Large intestine (tissue), 3 donors: ENCODE measurements around the gene MRGPRF. TPM values are rescaled to one million over a fixed set of nuclear protein-coding genes. Genes with fewer than 3 reads are reported as not detected.
A peak's percentile ranks its signal among the peaks of the same experiment; 100 is the strongest.

ENCODE experiments used
- DNase-seq, 2 donors: peaks; one replicate each; pipeline versions ENCODE4 v3.0.0 to v3.0.0-alpha.2; 2013
- H3K27ac ChIP-seq: one replicate; pipeline ENCODE4 v1.5.1; 2013; ENCODE audit warnings: low read length
- H3K27me3 ChIP-seq: 2 replicates; pipeline ENCODE4 v1.6.1; 2013; ENCODE audit warnings: low read length; ENCODE audit not compliant: control insufficient read depth, insufficient read depth
- H3K36me3 ChIP-seq: 2 replicates; pipeline ENCODE4 v1.6.1; 2013; ENCODE audit warnings: low read length; ENCODE audit not compliant: control insufficient read depth, insufficient read depth
- H3K4me1 ChIP-seq: one replicate; pipeline ENCODE4 v1.6.1; 2013; ENCODE audit warnings: low read length; ENCODE audit not compliant: control insufficient read depth, insufficient read depth
- H3K4me3 ChIP-seq: one replicate; pipeline ENCODE4 v1.5.1; 2013; ENCODE audit warnings: low read length
- H3K9me3 ChIP-seq: one replicate; pipeline ENCODE4 v1.6.1; 2013; ENCODE audit warnings: mild to moderate bottlenecking, low read depth, low read length, moderate library complexity; ENCODE audit not compliant: control insufficient read depth
- WGBS: methylation state at CpG from one replicate; pipeline ENCODE4 v1.1.5; 2013; ENCODE audit warnings: low lambda C conversion rate; ENCODE audit not compliant: insufficient coverage; 5-methylcytosine and 5-hydroxymethylcytosine counted together
- polyA plus RNA-seq: library from polyadenylated mRNA; unstranded; fragments of 120-200 nt; gene quantifications from one replicate; pipeline ENCODE4 v1.2.1, GENCODE V29; 2013

The MRGPRF gene
- polyA plus RNA-seq, 1 donor = 17.6 TPM

DNA sequence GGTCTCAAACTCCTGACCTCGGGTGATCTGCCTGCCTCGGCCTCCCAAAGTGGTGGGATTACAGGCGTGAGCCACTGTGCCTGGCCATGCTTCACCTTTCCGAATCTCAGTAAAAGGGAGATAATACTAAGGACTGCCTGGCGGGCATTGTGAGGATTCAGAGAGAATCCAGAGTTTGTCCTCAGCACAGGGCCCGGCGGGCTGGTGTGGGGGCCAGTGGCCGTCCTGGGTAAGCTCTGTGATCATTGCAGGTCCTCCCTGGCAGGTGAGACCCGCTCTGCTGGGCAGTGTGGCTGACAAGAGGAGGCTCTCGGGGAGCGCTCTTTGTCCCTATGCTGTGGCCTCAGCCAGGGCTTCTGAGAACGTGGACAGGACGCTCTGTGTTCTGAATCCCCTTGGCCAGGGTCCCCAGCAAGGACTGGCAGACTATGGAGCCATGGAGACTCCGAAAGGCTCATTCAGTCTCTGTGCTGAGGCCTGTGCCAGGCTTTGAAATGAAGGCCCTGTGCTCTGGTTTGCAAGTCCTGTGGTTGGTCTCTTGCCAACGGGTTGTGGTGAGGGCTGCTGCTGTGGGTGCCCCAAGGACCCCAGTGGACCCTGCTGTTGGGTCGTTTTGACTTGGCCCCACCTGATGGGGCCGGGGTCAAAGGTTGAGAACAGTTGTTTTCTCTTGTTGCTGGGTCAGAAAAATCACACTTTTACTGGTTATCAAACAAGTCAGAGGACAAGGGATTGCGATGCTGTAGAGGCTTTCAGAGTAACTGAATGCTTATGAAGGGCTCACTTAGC, 37.7 kb upstream of the MRGPRF start:
- 75% methylated on average over 2 of the region's 18 CpGs for WGBS
- H3K9me3 ChIP-seq = no peaks in the 10 kb centered on the region
- no peak overlapping the region for H3K4me3 ChIP-seq
- peak overlapping the region; percentile 57 for H3K27ac ChIP-seq
- H3K27me3 ChIP-seq = no peaks in the 10 kb centered on the region
- peaks cover 16% of the 10 kb centered on the region for H3K36me3 ChIP-seq
- peak in 1 of 2 donors; percentile 56 for DNase-seq
- peaks cover 48% of the 10 kb centered on the region for H3K4me1 ChIP-seq

DNA sequence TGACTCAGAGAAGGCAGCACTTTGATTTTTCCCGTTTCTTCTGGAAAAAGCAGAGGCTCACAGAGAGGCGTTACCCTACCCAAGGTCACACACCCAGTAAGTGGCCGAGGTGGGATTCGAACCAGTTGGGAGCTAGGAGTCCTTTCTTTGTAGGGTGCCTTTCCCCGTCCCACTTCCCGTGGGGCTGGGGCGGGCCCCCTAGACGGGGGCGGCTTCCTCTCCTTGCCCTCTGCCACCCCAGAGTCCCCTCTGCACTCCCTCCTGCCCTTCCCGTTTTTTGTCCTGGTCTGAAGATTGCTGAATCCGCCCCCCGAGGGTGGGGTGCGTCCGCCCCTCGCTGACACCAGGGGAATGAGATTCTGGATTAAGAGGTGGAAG, 36.4 kb upstream of the MRGPRF start:
- peak in 1 of 2 donors; percentile 35 for DNase-seq
- Histone ChIP-seq H3K9me3 (no peaks in the 10 kb centered on the region), H3K4me1 (peaks cover 37% of the 10 kb centered on the region), H3K36me3 (peaks cover 10% of the 10 kb centered on the region), H3K27me3 (no peaks in the 10 kb centered on the region), H3K27ac (peak overlapping the region; percentile 29), H3K4me3 (peak overlapping the region; percentile 81)
- WGBS = no CpG with 5 or more reads among the region's 15 CpGs

DNA sequence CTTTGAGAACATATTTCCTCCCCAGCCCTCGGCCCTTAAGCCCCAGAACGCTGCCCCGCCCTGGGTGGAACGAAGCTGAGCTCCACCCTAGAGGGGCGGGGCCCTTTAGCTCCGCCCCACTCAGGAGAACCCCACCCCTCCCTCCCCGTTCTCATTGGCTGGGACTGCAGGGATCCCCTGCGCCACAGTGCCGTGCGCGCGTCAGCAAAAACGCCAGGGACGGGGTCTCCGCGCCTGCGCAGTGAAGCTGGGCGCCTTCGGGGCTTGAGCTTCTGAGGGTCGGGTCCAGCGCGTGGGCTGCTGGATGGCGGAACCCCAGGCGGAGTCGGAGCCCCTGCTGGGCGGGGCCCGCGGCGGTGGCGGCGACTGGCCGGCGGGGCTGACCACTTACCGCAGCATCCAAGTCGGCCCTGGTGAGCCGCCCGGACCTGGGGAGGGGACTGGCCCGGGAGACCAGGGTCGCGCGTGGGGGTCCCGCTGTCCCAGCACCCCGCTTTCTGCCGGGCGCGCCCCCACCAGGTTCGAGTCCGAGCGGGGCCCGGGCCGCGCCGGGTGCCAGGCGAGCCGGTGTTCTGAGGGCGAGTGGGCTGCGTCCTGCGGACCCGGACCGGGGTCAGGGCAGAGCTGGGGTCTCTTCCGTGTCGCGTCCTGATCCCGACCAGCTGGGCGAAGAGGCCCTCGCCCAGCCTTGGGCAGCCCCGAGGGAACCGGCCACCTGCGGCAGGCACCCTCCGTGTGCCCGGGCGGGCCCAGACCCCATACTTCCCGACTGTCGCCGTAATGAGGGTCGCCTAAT, 35.8 kb upstream of the MRGPRF start, which contains the start of gene TPCN2:
TSS of gene TPCN2 (plus strand) at position 239 of the 796 bp plus-strand sequence. CDS start at position 305, 66 bp downstream.
- H3K9me3 ChIP-seq = no peaks in the 10 kb centered on the region
- H3K27ac ChIP-seq = peak within 1 kb of the TSS; percentile 41
- WGBS = no CpG with 5 or more reads among the region's 76 CpGs
- peaks cover 32% of the 10 kb centered on the region for H3K4me1 ChIP-seq
- peak; percentile 97 to 98 for DNase-seq
- no peaks in the 10 kb centered on the region for H3K27me3 ChIP-seq
- peak within 1 kb of the TSS; percentile 81 for H3K4me3 ChIP-seq
- H3K36me3 ChIP-seq = peaks cover 4% of the 10 kb centered on the region

DNA sequence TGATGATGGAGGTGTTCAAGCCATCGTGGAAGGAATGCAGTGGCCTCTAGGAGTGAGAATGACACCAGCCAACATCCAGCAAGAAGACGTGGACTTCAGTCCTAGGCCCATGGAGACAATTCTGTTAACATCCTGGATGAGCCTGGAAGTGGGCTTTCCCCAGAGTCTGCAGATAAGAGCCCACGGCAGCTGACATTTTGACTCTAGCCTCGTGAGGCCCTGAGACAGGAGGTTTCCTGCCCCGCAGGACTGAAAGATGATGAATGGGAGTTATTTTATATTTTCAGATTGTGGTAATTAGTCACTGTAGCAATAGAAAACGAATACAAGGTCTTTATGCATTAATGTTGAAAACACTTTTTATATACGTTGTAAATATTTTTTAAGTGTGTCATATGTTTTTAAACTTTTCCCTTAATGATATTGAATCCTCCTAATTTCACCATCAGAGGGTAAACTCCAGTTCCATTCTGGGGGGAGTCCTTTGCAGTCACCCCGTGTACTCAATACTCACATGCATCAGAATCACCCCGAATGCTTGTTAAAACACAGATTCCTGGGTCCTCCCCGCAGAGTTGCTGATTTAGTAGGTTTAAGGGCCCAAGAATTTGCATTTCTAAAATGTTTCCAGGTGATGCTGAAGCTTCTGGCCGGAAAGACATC, 35.1 kb upstream of the MRGPRF start:
- WGBS = 76% methylated on average over 2 of the region's 11 CpGs
- DNase-seq = peak in 1 of 2 donors; percentile 53
- Histone ChIP-seq H3K27me3 (no peaks in the 10 kb centered on the region), H3K4me1 (peaks cover 32% of the 10 kb centered on the region), H3K4me3 (peak overlapping the region; percentile 81), H3K36me3 (no peaks in the 10 kb centered on the region), H3K27ac (peak overlapping the region; percentile 41), H3K9me3 (no peaks in the 10 kb centered on the region)

DNA sequence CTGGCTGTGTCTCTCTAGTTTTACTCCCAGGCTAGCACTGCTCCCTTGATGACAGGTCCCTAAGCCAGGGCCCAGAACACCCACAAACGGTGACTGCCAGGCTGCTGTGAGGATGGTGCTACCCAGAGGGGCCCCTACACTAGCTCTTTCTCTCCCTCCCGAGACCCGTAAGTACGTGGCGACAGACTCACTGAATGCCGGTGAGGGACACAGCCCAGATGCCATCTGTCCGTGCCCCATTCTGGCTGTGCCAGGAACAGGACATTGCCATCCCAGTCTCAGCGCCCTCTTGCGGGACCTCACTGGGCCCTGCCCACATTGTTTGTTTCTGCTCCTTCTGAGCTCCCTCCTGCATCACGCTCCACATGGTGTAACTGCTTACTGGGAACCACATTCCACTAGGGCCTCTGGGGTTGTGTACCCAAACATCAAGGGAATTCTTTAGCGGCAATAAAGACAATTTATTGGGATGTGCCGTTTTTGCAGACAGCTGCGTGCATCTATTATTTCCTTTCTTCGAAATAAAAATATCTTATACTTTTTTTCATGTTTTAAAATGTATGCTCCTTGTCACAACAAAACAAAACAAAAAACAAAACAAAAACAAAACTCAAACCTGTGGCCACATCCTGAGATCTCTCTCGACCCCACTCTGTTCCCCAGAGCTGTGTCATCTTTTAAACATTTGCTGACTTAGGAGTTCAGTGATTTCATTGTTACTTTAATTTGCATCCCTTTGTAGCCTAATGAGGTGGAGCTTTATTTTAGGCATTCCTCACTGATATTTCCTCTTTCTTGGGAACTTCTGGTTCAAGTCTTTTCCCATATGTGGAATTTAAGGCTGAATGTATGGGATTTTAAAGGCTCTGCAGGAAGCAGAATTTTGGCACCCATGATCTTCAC, 31.3 kb upstream of the MRGPRF start:
- 13% methylated on average over 3 of the region's 15 CpGs for WGBS
- H3K4me1 ChIP-seq = peaks cover 8% of the 10 kb centered on the region
- H3K27me3 ChIP-seq = peaks cover 7% of the 10 kb centered on the region
- DNase-seq = peak; percentile 63 to 64
- H3K36me3 ChIP-seq = no peaks in the 10 kb centered on the region
- H3K27ac ChIP-seq = no peak overlapping the region
- H3K4me3 ChIP-seq = no peak overlapping the region
- no peaks in the 10 kb centered on the region for H3K9me3 ChIP-seq

DNA sequence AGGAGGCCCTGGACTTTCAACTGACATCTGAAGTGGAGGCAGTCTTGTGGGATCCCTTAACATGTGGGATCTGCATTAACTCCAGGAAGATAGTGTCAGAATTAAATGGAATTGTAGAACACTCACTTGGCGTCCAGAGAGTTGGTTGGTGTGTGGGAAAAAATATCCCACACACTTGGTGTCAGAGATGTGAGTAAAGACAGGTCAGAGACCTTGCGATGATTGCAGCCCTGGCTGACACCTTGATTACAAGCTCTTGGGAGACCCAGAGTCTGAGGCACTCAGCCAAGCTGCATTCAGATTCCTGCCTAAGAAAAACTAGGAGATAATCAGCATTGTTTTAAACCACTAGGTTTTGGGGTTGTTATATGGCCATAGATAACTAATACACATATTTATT, 28.5 kb upstream of the MRGPRF start:
- no CpG with 5 or more reads among the region's 2 CpGs for WGBS

DNA sequence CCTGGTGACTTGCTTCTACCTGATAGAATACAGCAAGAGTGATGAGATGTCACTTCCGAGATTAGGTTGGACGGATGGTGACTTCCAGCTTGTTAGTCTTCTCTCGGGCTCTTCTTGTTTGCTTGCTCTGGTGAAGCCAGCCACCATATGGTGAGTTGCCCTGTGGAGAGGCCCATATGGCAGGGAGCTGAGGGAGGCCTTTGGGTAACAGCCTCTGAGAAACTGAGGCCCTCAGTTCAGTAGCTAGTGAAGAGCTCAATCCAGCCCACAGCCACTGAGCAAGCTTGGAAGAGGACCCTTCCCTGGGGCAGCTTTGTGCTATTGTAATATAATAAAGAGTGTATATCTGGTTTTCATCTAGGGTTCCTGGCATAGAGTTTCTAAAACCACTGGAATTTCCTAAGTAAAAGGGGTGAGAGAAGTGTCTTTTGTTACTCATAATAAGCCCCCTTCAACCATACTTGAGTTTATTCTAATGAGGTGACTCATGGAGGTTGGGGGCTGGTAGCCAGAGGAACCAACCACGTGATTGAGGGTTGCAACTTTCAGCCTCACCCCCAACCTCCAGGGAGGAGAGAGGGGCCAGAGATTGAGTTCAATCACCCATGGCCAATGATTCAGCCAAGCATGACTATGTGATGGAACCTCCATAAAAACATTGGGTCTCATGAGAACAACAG, 27.7 kb upstream of the MRGPRF start:
- H3K9me3 ChIP-seq = no peaks in the 10 kb centered on the region
- H3K27ac ChIP-seq = no peak overlapping the region

More for the DNA sequence above, 28.5 kb upstream of the MRGPRF start:
- H3K27ac ChIP-seq = no peak overlapping the region
- no peak overlapping the region for H3K4me3 ChIP-seq
- no peak for DNase-seq
- no peaks in the 10 kb centered on the region for H3K9me3 ChIP-seq
- peaks cover 7% of the 10 kb centered on the region for H3K27me3 ChIP-seq
- no peaks in the 10 kb centered on the region for H3K36me3 ChIP-seq
- peaks cover 2% of the 10 kb centered on the region for H3K4me1 ChIP-seq

DNA sequence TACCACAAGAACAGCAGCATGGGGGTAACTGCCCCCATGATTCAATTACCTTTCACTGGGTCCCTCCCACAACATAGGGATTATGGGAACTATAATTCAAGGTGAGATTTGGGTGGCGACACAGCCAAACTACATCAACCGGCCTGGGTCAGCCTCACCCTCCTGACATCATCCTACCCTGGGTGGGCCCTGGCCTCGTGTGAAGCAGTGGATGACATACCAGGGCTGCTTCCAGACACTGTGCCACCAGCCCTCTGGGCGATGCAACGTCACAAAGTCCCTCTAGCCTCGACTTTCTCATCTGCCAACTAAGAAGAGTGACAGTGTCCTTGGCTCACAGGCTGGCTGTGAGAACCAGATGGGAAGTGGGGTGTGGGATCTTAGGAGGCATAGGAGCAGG, 27.0 kb upstream of the MRGPRF start:
- WGBS = no CpG with 5 or more reads among the region's 6 CpGs
- no peaks in the 10 kb centered on the region for H3K36me3 ChIP-seq
- H3K4me1 ChIP-seq = peaks cover 6% of the 10 kb centered on the region
- H3K4me3 ChIP-seq = no peak overlapping the region
- no peak for DNase-seq
- no peaks in the 10 kb centered on the region for H3K9me3 ChIP-seq
- H3K27ac ChIP-seq = no peak overlapping the region
- peaks cover 7% of the 10 kb centered on the region for H3K27me3 ChIP-seq

More for the DNA sequence above, 27.7 kb upstream of the MRGPRF start:
- no peak for DNase-seq
- Histone ChIP-seq H3K4me1 (peaks cover 6% of the 10 kb centered on the region), H3K4me3 (no peak overlapping the region), H3K36me3 (no peaks in the 10 kb centered on the region), H3K27me3 (peaks cover 7% of the 10 kb centered on the region)
- WGBS = no CpG with 5 or more reads among the region's 4 CpGs

DNA sequence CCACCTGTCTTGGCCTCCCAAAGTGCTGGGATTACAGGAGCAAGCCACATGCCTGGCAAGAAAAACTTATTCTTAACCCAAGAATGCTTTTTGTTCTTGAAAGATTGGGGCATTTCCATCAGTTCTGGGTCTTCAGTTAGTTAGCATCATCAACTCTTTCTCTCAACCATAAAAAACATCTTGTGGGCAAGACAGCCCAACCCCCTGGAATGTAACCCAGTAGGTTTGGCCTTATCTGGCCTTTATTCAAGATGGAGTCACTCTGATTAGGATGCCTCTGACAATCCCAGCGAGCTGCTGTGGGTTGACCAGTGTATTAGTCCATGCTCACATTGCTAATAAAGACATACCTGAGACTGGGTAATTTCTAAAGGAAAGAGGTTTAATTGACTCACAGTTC, 26.5 kb upstream of the MRGPRF start:
- Histone ChIP-seq H3K9me3 (no peaks in the 10 kb centered on the region), H3K27ac (no peak overlapping the region), H3K4me1 (peaks cover 6% of the 10 kb centered on the region), H3K4me3 (no peak overlapping the region), H3K27me3 (peaks cover 7% of the 10 kb centered on the region), H3K36me3 (no peaks in the 10 kb centered on the region)
- no peak for DNase-seq
- WGBS = no CpG with 5 or more reads among the region's 1 CpG
